ENCODE measurements around the gene VNN1.

Gene VNN1

GRCh38 chr6:132713352-132714134 lies at the start of gene VNN1:
Gene VNN1 (minus strand): TSS chr6:132714055. CDS start chr6:132714035, 20 bp downstream.
- DNase-seq = no peak

- DNase-seq = no peak
Observed at GRCh38 chr6:132763269-132763668, 49.4 kb upstream of the VNN1 start.

GRCh38 chr6:132760256-132760655 lies 46.4 kb upstream of the VNN1 start:
- DNase-seq = no peak

- DNase-seq = no peak
Observed at GRCh38 chr6:132758689-132759088, 44.8 kb upstream of the VNN1 start.

- DNase-seq = no peak
Observed at GRCh38 chr6:132752255-132752654, 38.4 kb upstream of the VNN1 start.

GRCh38 chr6:132751828-132752227 lies 38.0 kb upstream of the VNN1 start:
- no peak for DNase-seq

GRCh38 chr6:132751306-132751705 lies 37.5 kb upstream of the VNN1 start:
- no peak for DNase-seq

- DNase-seq = no peak
Observed at GRCh38 chr6:132750455-132751248, 36.8 kb upstream of the VNN1 start.

- no peak for DNase-seq
Observed at GRCh38 chr6:132749111-132749510, 35.3 kb upstream of the VNN1 start.

- DNase-seq = no peak
Observed at GRCh38 chr6:132748446-132748845, 34.6 kb upstream of the VNN1 start.

- no peak for DNase-seq
Observed at GRCh38 chr6:132746048-132746447, 32.2 kb upstream of the VNN1 start.

DNA sequence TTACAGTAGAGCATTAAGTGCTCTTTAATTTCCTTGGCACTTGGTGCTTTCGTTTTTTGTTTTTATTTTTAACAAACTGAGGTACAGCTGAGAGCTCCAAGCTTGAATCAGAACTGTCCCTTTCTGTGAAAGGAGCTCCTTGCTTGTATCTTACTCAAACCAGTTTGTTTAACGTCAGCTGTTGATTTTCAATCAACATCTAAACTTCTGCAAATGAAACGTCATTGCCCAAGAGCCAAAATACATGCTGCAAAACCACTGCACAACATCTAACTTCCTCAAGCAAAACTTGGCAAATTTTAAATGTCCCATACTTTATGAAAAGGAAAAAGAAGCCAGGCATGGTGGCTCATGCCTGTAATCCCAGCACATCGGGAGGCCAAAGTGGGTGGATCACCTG lies 28.6 kb upstream of the VNN1 start:
- DNase-seq = no peak

DNA sequence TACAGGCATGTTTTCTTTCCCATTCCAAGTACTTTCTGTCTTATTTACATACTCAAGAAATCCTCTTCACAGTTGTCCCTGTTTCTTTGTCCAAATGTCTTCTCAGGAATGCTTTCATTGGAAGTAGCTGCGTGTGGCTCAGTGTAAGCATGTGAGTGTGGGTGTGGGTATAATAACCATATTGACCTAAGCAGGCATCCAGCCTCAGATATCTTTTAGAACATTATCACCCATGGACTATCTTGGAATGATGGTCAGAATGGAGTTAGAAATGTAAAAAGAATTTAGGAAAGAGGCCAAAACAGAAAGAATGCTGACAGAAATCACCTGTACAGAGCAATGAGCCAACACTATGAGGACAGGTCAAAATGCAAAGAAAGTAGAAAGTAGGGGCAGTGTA lies 27.4 kb upstream of the VNN1 start:
- no peak for DNase-seq

GRCh38 chr6:132736239-132736638 lies 22.4 kb upstream of the VNN1 start:
- DNase-seq = no peak

- DNase-seq = no peak
Observed at GRCh38 chr6:132734694-132735236, 20.9 kb upstream of the VNN1 start.

- no peak for DNase-seq
Observed at GRCh38 chr6:132733814-132734213, 20.0 kb upstream of the VNN1 start.

GRCh38 chr6:132733283-132733682 lies 19.4 kb upstream of the VNN1 start:
- DNase-seq = no peak

DNA sequence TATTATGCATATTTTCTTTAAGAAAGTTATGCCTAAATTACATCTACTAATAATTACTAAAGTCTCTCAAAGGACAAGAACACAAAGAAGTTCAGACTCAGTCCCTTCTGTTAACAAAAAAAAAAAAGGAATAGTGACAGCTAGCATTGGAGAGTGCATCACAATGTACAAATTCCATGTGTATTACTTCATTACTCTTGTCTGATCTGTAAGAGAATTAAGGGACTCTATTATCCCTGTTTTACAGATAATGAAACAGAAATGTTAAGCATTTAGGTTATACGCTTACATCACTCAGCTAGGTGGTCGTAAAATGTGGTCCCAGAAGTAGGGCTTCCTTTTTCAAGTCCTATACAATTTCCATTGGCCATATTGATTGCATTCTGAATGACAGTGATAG lies 17.2 kb upstream of the VNN1 start:
- no peak for DNase-seq

DNA sequence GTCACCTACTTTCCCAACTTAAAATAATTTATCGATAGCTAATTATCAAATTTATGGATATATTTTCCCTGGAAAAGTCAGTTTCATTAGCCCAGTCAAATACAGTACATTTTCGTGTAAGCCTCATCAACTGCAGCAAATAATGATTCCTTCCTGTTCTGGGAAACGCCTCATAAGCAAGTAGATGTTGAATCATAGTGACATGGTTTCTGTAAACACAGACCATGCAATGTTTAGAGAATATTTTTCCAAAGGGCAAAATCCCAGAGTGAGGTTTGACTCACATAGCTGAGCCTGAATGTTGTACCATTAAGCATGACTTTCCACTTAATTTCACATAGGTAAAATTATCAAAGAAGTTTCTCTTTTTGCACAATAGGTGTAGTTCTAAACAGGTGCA lies 16.7 kb upstream of the VNN1 start:
- no peak for DNase-seq

DNA sequence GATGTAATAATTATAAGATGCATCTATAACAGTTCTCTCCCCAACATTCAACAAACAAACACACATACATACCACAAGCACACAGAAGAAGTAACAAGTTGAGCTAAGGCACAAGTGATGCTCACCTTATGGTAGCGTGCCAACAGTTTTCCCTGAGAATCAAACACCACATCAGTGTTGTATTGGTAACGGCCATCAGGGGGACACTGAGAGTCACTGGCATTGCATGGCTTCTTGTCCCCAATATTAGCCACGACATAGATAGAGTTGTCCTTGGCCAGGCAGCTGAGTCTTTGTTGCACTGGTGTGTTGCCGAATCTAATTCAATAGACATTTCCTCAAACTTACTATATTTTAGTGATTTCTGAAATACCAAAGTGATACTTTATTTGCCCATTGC lies 14.8 kb upstream of the VNN1 start:
- DNase-seq = no peak

DNA sequence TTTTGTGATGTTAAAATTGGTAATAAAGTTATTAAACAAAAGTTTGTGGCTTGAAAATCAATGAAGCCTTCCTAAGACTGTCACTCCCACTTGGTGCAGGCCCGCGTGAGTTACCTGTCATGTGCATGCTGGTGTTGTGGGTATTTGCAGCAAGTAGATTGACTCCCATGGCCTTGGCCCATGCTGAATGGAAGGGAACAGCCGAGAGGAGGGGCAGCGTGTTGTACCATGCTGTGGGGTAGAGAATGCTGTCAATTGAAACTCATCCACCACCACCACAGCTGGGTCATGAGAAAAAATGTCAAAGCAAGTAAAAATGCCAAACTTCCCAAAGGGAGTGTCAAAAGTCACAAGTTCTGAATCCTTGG lies 12.7 kb upstream of the VNN1 start:
- DNase-seq = no peak

DNA sequence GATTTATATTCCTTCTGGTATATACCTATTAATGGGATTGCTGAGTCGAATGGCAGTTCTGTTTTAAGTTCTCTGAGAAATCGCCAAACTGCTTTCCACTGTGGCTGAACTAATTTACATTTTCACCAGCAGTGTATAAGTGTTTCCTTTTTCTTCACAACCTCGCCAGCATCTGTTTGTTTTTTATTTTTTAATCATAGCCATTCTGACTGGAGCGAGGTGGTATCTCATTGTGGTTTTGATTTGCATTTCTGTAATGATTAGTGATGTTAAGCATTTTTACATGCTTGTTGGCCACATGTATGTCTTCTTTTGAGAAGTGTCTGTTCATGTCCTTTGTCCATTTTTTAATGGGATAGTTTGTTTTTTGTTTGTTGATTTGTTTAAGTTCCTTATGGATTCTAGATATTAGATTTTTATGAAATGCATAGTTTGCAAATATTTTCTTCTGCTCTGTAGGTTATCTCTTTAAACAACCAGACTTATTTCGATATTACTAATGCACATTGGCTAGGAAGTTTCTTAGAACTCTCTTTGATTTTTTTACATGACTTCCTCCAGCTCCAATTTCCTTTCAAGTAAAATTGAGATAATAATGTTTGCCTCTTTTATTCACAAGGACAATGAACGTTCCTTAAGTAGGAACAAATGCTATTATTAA lies 12.2 kb upstream of the VNN1 start:
- DNase-seq = no peak

DNA sequence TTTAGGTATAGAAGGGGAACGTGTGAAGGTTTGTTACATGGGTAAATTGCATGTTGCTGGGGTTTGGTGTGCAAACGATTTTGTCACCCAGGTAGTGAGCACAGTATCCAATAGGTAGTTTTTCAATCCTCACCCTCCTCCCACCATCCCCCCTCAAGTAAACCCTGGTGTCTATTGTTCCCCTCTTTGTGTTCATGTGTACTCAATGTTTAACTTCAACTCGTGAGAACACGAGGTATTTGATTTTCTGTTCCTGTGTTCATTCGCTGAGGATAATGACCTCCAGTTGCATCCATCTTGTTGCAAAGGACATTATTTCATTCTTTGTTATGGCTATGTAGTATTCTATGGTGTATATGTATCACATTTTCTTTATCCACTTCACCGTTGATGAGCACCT lies 11.6 kb upstream of the VNN1 start:
- DNase-seq = no peak
